K562 (cell line): Measurements from ENCODE around the gene LPIN1. TPM values are rescaled to one million over a fixed set of nuclear protein-coding genes. Genes with fewer than 3 reads are reported as not detected.
A peak's percentile ranks its signal among the peaks of the same experiment; 100 is the strongest.

Experiments used
- ATAC-seq: fragments of 200-7000 bp; cut with Tn5 transposase; 3 replicates; pipeline ENCODE4 v1.9.1; 2020; ENCODE audit warnings: moderate library complexity
- BruUV-seq: library from RNA; stranded (reverse); fragments of 400-500 nt; replicated peaks from 2 replicates; lab custom pipeline; 2021; lab: Mats Ljungman, UMichigan
- CTCF ChIA-PET: fragments of 300-600 bp; formaldehyde crosslinking; extraction: SDS; loops from one replicate; lab custom pipeline; 2021; ENCODE audit warnings: low intra/inter-chr PET ratio; lab: Yijun Ruan, JAX
- POLR2A ChIA-PET: fragments of 300-600, 350-650 bp; sonication (Branson Sonifier 250); formaldehyde crosslinking; extraction: SDS; loops from one replicate; lab custom pipeline; 2021; ENCODE audit warnings: antibody characterized with exemption, inconsistent platforms; lab: Yijun Ruan, JAX
- DNase-seq, 4 experiments: peaks; one replicate each; pipeline versions ENCODE4 v3.0.0 to v3.0.0-alpha.2; 2011 to 2018; ENCODE audit warnings: low spot score in 3 of 4, mixed read lengths in 3 of 4; ENCODE audit errors: extremely low read depth in 1 of 4
- FAIRE-seq: peaks from 2 replicates; lab custom pipeline; 2011; peaks lifted over from hg19 to GRCh38; lab: Jason Lieb, UNC
- H2AFZ ChIP-seq: 2 replicates; pipeline ENCODE4 v1.6.0; 2011; ENCODE audit warnings: low read depth, low read length, control low read depth, inconsistent platforms
- H3K27ac ChIP-seq: fragments of 200-600 bp; 3 replicates; pipeline ENCODE4 v1.8.0; 2011; ENCODE audit warnings: low read depth, mild to moderate bottlenecking, control low read depth, inconsistent platforms, low read length, moderate library complexity, mixed read lengths; ENCODE audit errors: extremely low read depth
- H3K27me3 ChIP-seq, 2 experiments: fragments of 300-600 bp in 1 of 2; 2 replicates in 1 of 2; 3 replicates in 1 of 2; pipeline versions ENCODE4 v1.6.0 to v1.8.0; 2011; ENCODE audit warnings: inconsistent platforms in 2 of 2, low read length in 2 of 2, mild to moderate bottlenecking in 1 of 2, mixed read lengths in 1 of 2, moderate library complexity in 1 of 2; ENCODE audit not compliant: control insufficient read depth in 2 of 2, insufficient read depth in 2 of 2
- H3K36me3 ChIP-seq: fragments of 300-600 bp; 3 replicates; pipeline ENCODE4 v1.8.0; 2011; ENCODE audit warnings: mild to moderate bottlenecking, low read length, inconsistent platforms; ENCODE audit not compliant: control insufficient read depth, insufficient read depth
- H3K4me1 ChIP-seq, 2 experiments: fragments of 200-600 bp in 1 of 2; replicated peaks in 1 of 2; 2 replicates in 1 of 2; 3 replicates in 1 of 2; pipeline versions ENCODE4 v1.5.1 to v1.8.0; 2011; ENCODE audit warnings: inconsistent platforms in 2 of 2, low read length in 2 of 2, mild to moderate bottlenecking in 1 of 2, mixed read lengths in 1 of 2, moderate library complexity in 1 of 2; ENCODE audit not compliant: control insufficient read depth in 2 of 2, insufficient read depth in 2 of 2
- H3K4me2 ChIP-seq: 2 replicates; pipeline ENCODE4 v1.6.1; 2011; ENCODE audit warnings: low read length, control low read depth, inconsistent platforms, mixed read lengths; ENCODE audit not compliant: insufficient read depth
- H3K4me3 ChIP-seq: fragments of 200-600 bp; sonication (generic), shearing (Covaris generic); 2 replicates; pipeline ENCODE4 v1.5.1; 2016; ENCODE audit warnings: control low read depth, inconsistent platforms
- H3K79me2 ChIP-seq: fragments of 200-600 bp; 3 replicates; pipeline ENCODE4 v1.8.0; 2011; ENCODE audit warnings: low read length, inconsistent platforms; ENCODE audit not compliant: control insufficient read depth, insufficient read depth
- H3K9ac ChIP-seq, 2 experiments: 2 replicates each; pipeline versions ENCODE4 v1.6.0 to v1.6.1; 2011; ENCODE audit warnings: low read depth in 2 of 2, low read length in 2 of 2, control low read depth in 1 of 2, inconsistent platforms in 1 of 2, mild to moderate bottlenecking in 1 of 2, mixed read lengths in 1 of 2; ENCODE audit not compliant: insufficient read depth in 1 of 2
- H3K9me1 ChIP-seq: one replicate; pipeline ENCODE4 v1.6.0; 2011; ENCODE audit warnings: inconsistent platforms, mild to moderate bottlenecking, low read length, moderate library complexity; ENCODE audit not compliant: control insufficient read depth, insufficient read depth
- H3K9me3 ChIP-seq: replicated peaks from 2 replicates; pipeline ENCODE4 v1.5.1; 2011; ENCODE audit warnings: low read depth, low read length, inconsistent platforms; ENCODE audit not compliant: control insufficient read depth, insufficient read depth
- H4K20me1 ChIP-seq: replicated peaks from 2 replicates; pipeline ENCODE4 v1.6.1; 2011; ENCODE audit warnings: low read length, inconsistent platforms, mixed read lengths; ENCODE audit not compliant: control insufficient read depth, insufficient read depth
- DIDO1 ChIP-seq: fragments of 450-650 bp; IDR thresholded peaks from 2 replicates; pipeline ENCODE4 v1.6.1; 2016; ENCODE audit warnings: low read depth, missing biosample characterization, missing genetic modification characterization
- DPF2 ChIP-seq: fragments of 450-650 bp; IDR thresholded peaks from 2 replicates; pipeline ENCODE4 v1.6.1; 2016
- EGR1 ChIP-seq: fragments of 450-650 bp; conservative IDR thresholded peaks from 2 replicates; pipeline ENCODE4 v1.6.1; 2017; ENCODE audit warnings: mild to moderate bottlenecking
- FOXM1 ChIP-seq, 2 experiments: fragments of 450-650 bp in 1 of 2; sonication (generic) in 1 of 2; formaldehyde crosslinking in 1 of 2; IDR thresholded peaks; 2 replicates each; pipeline versions ENCODE4 v1.6.1 to v1.9.0; 2017 to 2022; ENCODE audit warnings: low read depth in 2 of 2, mild to moderate bottlenecking in 2 of 2, missing genetic modification reagents in 1 of 2, moderate library complexity in 1 of 2
- HEY1 ChIP-seq: fragments of 250-450 bp; sonication (Bioruptor Pico); IDR thresholded peaks from 2 replicates; pipeline ENCODE4 v1.5.0; 2020; ENCODE audit warnings: mild to moderate bottlenecking, moderate library complexity, borderline replicate concordance
- ILK ChIP-seq: fragments of 450-650 bp; IDR thresholded peaks from 2 replicates; pipeline ENCODE4 v1.6.1; 2016; ENCODE audit warnings: missing genetic modification characterization, low read depth, mild to moderate bottlenecking, missing compliant biosample characterization, moderate library complexity, borderline replicate concordance
- JUNB ChIP-seq: fragments of 450-650 bp; formaldehyde crosslinking; conservative IDR thresholded peaks from 2 replicates; pipeline ENCODE4 v1.4.0; 2020; ENCODE audit warnings: mild to moderate bottlenecking
- NR4A1 ChIP-seq, 2 experiments: fragments of 250-450 bp in 1 of 2; fragments of 450-650 bp in 1 of 2; sonication (Bioruptor Pico) in 1 of 2; IDR thresholded peaks; 2 replicates each; pipeline versions ENCODE4 v1.4.0 to v1.6.1; 2016 to 2020; ENCODE audit warnings: mild to moderate bottlenecking in 2 of 2, missing compliant biosample characterization in 1 of 2, missing genetic modification characterization in 1 of 2, moderate library complexity in 1 of 2
- RAD21 ChIP-seq, 2 experiments: fragments of 250-450 bp in 1 of 2; fragments of 450-650 bp in 1 of 2; sonication (Bioruptor Pico) in 1 of 2; formaldehyde crosslinking in 1 of 2; IDR thresholded peaks in 1 of 2; conservative IDR thresholded peaks in 1 of 2; 2 replicates each; pipeline versions ENCODE4 v1.4.0 to v1.8.0; 2020 to 2022; ENCODE audit warnings: mild to moderate bottlenecking in 2 of 2, moderate library complexity in 1 of 2
- RBM22 ChIP-seq: fragments of 200-400 bp; formaldehyde crosslinking; IDR thresholded peaks from 2 replicates; pipeline ENCODE4 v1.6.1; 2018; ENCODE audit warnings: low read length, low read depth; ENCODE audit not compliant: poor library complexity, severe bottlenecking
- SREBF1 ChIP-seq: fragments of 150-350 bp; IDR thresholded peaks from 2 replicates; pipeline ENCODE4 v1.6.1; 2014; ENCODE audit warnings: antibody characterized with exemption, low read depth, low read length, borderline replicate concordance
- YBX1 ChIP-seq: fragments of 450-650 bp; IDR thresholded peaks from 2 replicates; pipeline ENCODE4 v1.7.1; 2016; ENCODE audit warnings: mild to moderate bottlenecking
- ZFP30 ChIP-seq: fragments of 250-450 bp; sonication (Bioruptor Pico); IDR thresholded peaks from 2 replicates; pipeline ENCODE4 v1.8.0; 2022; ENCODE audit warnings: moderate library complexity, mild to moderate bottlenecking, inconsistent platforms, borderline replicate concordance
- ZNF282 ChIP-seq: sonication (generic); formaldehyde crosslinking; IDR thresholded peaks from 2 replicates; pipeline ENCODE4 v1.8.1; 2023; ENCODE audit warnings: missing genetic modification reagents
- ZNF57 ChIP-seq: fragments of 450-650 bp; formaldehyde crosslinking; IDR thresholded peaks from 2 replicates; pipeline ENCODE4 v1.4.0; 2020; ENCODE audit warnings: mild to moderate bottlenecking, moderate library complexity
- WGBS: fragments of 100-300 bp; shearing (Covaris generic); methylation state at CpG from one replicate; pipeline ENCODE4 v1.1.6; 2016; ENCODE audit warnings: low coverage, mixed read lengths; ENCODE audit not compliant: insufficient coverage; ENCODE audit errors: missing lambda C conversion rate; 5-methylcytosine and 5-hydroxymethylcytosine counted together
- in situ Hi-C: fragments of 300-500 bp; cut with MboI; formaldehyde crosslinking; loops from 4 replicates; pipeline ENCODE4 v1.15.0; 2018; ENCODE audit warnings: inconsistent platforms, mixed read lengths
- intact Hi-C: fragments of 100-400 bp; cut with micrococcal nuclease; formaldehyde crosslinking; loops from 2 replicates; pipeline ENCODE4 v1.14.2; 2022
- polyA plus RNA-seq, 8 experiments: library from polyadenylated mRNA; depleted of rRNA in 4 of 8; stranded (reverse) in 5 of 8; unstranded in 3 of 8; fragments of >200 nt; fragmentation: Nextera tagmentation in 2 of 8; fragmentation: Illumina TruSeq in 1 of 8; extraction: Ambion mirVana in 2 of 8; extraction: Trizol in 1 of 8; gene quantifications; 2 replicates each; pipeline versions ENCODE4 v1.2.1 to v1.2.3, GENCODE V29; 2011 to 2014; ENCODE audit warnings: inconsistent platforms in 1 of 8, missing spikeins in 1 of 8
- total RNA-seq, 7 experiments: library from RNA; depleted of rRNA in 6 of 7; stranded (reverse); fragments of >200 nt in 6 of 7; fragmentation: Illumina TruSeq in 2 of 7; extraction: Trizol in 2 of 7; gene quantifications; 2 replicates each; pipeline versions ENCODE4 v1.2.1 to v1.2.3, GENCODE V29; 2011 to 2021; ENCODE audit warnings: low replicate concordance in 1 of 7
- TF ChIP-seq, protein P1 (sequence below): fragments of 450-650 bp; IDR thresholded peaks from 2 replicates; pipeline ENCODE4 v1.6.1; 2016; ENCODE audit warnings: missing biosample characterization, missing genetic modification characterization
- TF ChIP-seq, protein P2 (sequence below): fragments of 250-450 bp; sonication (Bioruptor Pico); IDR thresholded peaks from 2 replicates; pipeline ENCODE4 v1.8.0; 2021; ENCODE audit warnings: mild to moderate bottlenecking, moderate library complexity
- TF ChIP-seq, protein P3 (sequence below): fragments of 250-450 bp; sonication (Bioruptor Pico); IDR thresholded peaks from 2 replicates; pipeline ENCODE4 v1.6.1; 2021; ENCODE audit warnings: mild to moderate bottlenecking

The LPIN1 gene
- total and polyA plus RNA-seq, 9 of the 15 experiments (the other 6 are each of a cell fraction or from before 2014, with no cell fraction given): 9.2 to 84.0 (median 27.8) TPM

DNA sequence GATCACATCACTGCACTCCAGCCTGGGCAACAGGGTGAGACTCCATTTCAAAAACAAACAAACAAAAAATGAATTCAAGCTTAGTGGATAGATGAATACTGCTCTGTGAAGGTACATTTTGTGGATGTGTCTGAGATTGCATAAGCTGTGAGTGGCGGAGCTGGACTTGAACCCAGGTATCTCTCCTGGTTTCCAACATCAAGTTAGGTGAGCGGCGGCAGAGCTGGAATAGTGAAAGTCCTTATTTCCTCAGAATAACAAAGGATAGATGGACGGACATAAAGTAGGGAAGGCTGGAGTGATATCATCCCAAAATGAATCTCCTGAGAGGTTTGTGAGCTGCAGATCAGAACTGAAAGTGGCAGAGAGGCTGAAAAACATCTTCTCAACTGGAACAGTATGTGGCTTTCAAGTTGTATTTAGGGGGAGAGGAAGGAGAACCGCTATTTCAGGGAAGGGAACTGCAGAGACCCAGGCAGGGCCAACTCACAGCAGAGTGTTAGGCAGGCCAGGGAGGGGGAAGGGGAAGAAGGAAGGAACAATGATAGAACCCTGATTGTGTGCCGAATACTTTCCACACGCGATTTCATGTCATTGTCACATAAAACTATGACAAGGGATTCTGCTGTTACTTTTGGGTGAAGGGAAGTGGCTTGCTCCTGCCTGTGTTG, 106.2 kb downstream of the LPIN1 start:
- Histone ChIP-seq H3K9ac (peak overlapping the region in 1 of 2 experiments; percentile 30; a peak in 1 of 4 replicates), H3K79me2 (no peaks in the 10 kb centered on the region), H3K4me2 (no peak overlapping the region), H3K9me1 (no peaks in the 10 kb centered on the region), H3K9me3 (peaks cover 10% of the 10 kb centered on the region), H2AFZ (peak overlapping the region; percentile 22; the same call in 1 of the 2 replicates), H3K27ac (no peak overlapping the region), H3K27me3 (peaks cover 0 to 4% of the 10 kb centered on the region in 2 experiments; a peak in 2 of 5 replicates), H3K36me3 (no peaks in the 10 kb centered on the region), H3K4me3 (no peak overlapping the region), H3K4me1 (peaks cover 4 to 8% of the 10 kb centered on the region in 2 experiments), H4K20me1 (no peaks in the 10 kb centered on the region)
- TF ChIP-seq ZFP30 (CRISPR knock-in tag) (no peak), FOXM1 (IDR thresholded peaks at IDR 0.05; ENCODE audit: low read depth) (no peak), FOXM1 (CRISPR knock-in tag; IDR thresholded peaks at IDR 0.05; ENCODE audit: low read depth) (no peak), ILK (tag) (no peak), EGR1 (no peak), DPF2 (no peak), NR4A1 (CRISPR knock-in tag; IDR thresholded peaks at IDR 0.05) (no peak), NR4A1 (tag; IDR thresholded peaks at IDR 0.05) (no peak), DIDO1 (tag) (no peak), JUNB (CRISPR knock-in tag) (no peak), HEY1 (CRISPR knock-in tag) (no peak), RAD21 (CRISPR knock-in tag; conservative IDR thresholded peaks at IDR 0.05 in 1 of 2, IDR thresholded peaks at IDR 0.05 in 1 of 2) (no peak), SREBF1 (no peak), ZNF282 (CRISPR knock-in tag) (no peak), ZNF57 (no peak), YBX1 (no peak), RBM22 (no peak)
- TF ChIP-seq, protein P1, sequence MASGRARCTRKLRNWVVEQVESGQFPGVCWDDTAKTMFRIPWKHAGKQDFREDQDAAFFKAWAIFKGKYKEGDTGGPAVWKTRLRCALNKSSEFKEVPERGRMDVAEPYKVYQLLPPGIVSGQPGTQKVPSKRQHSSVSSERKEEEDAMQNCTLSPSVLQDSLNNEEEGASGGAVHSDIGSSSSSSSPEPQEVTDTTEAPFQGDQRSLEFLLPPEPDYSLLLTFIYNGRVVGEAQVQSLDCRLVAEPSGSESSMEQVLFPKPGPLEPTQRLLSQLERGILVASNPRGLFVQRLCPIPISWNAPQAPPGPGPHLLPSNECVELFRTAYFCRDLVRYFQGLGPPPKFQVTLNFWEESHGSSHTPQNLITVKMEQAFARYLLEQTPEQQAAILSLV (tag): no peak
- TF ChIP-seq, protein P2, sequence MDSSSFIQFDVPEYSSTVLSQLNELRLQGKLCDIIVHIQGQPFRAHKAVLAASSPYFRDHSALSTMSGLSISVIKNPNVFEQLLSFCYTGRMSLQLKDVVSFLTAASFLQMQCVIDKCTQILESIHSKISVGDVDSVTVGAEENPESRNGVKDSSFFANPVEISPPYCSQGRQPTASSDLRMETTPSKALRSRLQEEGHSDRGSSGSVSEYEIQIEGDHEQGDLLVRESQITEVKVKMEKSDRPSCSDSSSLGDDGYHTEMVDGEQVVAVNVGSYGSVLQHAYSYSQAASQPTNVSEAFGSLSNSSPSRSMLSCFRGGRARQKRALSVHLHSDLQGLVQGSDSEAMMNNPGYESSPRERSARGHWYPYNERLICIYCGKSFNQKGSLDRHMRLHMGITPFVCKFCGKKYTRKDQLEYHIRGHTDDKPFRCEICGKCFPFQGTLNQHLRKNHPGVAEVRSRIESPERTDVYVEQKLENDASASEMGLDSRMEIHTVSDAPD: no peak
- TF ChIP-seq, protein P3, sequence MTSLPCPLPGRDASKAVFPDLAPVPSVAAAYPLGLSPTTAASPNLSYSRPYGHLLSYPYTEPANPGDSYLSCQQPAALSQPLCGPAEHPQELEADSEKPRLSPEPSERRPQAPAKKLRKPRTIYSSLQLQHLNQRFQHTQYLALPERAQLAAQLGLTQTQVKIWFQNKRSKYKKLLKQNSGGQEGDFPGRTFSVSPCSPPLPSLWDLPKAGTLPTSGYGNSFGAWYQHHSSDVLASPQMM (CRISPR knock-in tag): no peak
- no TSS peak for BruUV-seq
- intact Hi-C loops (no loop called here), in situ Hi-C loops (no loop called here)
- ATAC-seq (0 out of 3 replicates have a peak, but pooled peaks have one; percentile 29), DNase-seq (no peak), FAIRE-seq (no peak)
- ChIA-PET POLR2A (no interaction called here), CTCF (no interaction called here)
- WGBS: 44% methylated on average over 8 of the region's 8 CpGs
